ENCODE data around the gene HNRNPH1.

Gene HNRNPH1

DNA sequence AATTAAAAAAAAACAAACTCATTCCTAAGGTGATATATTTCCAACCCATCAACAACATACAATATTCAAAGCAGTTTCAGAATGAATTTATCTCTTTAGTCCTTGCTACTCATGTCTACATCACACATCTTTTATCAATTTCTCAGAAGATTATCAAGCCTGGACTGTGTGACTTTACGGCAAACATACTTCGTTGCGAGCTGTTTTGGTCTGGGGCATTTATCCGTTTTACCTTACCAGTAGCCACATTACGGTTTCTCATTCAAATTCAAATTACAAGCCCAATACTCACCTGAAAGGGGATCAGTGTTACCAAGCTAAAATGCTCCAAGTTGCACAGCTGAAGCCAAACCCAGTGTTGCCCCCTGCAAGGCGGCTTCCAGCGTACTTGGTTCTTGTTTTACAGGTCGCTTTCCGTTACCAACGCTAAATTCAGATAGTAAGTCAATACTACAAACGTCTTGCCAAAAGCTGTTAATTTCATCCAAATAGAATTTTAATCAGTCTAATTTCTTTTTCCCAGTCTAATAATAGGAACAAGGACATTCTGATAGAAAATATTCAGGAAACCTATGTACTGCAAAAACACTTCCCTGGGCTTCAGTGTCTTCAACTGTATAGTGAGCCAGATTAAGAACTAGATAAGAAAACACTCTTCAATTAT is 1.8 kb downstream of the HNRNPH1 start:
- DNase-seq, result no peak

GRCh38 chr5:179620703-179621350 is 2.6 kb downstream of the HNRNPH1 start:
- no peak for DNase-seq

GRCh38 chr5:179620293-179620692 is 3.2 kb downstream of the HNRNPH1 start:
- DNase-seq, result no peak

DNA sequence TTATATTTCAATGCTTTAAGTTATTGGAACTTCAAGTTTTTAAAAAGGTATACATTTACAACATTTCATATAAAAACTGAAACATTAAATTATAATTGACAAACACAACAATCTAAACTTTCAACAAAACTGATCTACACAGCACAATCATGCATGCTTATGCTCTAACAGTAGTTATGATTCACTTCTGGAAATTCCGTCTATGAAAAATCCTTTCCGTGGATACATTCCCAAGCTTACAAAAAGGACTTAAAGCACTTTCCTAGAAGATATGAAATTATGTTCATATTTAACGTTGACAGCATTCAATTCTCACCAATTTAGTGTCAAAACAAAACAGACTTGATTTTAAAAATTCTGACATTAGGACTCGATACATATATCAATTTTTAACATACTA is 3.7 kb downstream of the HNRNPH1 start:
- DNase-seq, result no peak

GRCh38 chr5:179618923-179619554 is 4.4 kb downstream of the HNRNPH1 start:
- DNase-seq, result no peak

DNA sequence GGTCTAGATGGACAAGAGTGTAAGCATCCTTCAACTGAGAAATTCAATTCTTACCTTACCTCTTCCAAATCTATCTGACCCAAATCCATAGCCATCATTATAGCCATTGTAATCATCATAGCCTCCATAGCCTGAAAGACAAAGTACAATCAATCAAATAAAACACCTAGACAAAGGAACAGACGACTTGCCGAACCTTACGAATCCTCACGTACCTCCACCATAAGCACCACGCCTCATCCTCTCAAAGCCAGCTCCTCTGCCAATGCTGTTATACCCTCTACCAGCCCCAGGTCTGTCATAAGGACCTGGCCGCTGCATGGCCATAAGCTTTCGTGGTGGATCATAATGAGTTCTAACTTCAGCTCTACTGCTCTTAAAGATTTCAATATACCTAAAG is 5.5 kb downstream of the HNRNPH1 start:
- DNase-seq, result no peak

GRCh38 chr5:179616002-179616594 is 7.4 kb downstream of the HNRNPH1 start:
- no peak for DNase-seq

- DNase-seq, result no peak
These were observed 8.3 kb downstream of the HNRNPH1 start for GRCh38 chr5:179615203-179615602.

DNA sequence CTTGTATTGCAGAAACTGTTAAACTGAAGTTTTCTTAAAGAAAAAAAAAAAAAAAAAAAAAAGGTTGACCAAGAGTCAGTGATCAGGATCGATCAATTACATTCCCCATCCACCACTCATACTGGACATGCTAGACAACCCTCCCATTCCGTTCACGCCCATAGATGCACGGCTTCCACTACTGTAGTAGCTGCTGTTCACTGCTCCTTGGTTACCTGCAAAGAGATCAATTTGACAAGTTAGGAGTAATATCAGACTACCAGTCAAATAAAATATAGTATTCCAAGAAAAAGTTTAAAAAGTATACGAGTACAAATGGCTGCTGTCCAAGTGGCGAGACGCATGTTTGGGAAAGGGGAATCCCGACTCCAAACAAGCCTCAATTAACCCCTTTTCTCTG is 8.7 kb downstream of the HNRNPH1 start:
- no peak for DNase-seq

GRCh38 chr5:179613460-179614071 is 9.9 kb downstream of the HNRNPH1 start:
- DNase-seq, result no peak

DNA sequence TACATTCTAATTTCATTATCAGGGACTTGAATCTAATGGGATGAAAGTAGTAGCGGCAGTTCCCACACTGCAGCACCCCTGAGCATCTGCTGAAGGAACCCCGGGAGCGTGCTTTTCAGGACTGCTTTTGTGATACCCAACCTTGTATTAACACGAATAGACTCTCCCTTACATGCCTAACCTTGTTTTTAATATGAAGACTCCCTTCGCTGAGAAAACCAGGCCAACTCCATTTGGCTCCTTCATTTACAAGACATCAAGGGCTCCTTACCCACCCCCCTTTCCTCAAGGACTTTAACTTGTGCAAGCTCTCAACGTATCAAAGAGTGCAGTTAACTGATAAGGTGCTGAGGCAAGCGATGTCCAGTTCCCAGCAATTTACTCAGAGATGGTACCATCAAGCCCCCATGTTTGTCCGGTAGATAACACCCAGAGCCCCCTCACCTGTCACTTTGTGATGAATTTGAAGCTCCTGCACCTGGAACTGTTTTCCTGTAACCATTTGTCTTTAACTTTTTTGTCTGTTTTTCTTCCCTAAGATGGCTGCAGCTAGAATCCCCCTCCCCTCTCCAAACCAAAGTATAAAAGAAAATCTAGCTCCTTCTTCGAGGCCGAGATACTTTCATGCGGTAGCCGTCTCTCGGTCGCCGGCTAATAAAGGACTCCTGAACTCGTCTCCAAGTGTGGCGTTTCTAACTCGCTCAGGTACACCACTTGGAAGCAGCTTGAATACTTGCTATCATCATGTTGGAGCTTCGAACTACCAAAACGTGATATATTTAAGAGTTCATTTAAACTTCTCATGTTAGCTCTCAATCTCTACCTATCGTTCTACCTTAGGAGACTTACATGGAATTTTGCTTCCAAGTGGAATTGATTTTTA is 10.7 kb downstream of the HNRNPH1 start:
- DNase-seq, result no peak

- DNase-seq, result no peak
These were observed 12.6 kb downstream of the HNRNPH1 start for GRCh38 chr5:179610903-179611265.

DNA sequence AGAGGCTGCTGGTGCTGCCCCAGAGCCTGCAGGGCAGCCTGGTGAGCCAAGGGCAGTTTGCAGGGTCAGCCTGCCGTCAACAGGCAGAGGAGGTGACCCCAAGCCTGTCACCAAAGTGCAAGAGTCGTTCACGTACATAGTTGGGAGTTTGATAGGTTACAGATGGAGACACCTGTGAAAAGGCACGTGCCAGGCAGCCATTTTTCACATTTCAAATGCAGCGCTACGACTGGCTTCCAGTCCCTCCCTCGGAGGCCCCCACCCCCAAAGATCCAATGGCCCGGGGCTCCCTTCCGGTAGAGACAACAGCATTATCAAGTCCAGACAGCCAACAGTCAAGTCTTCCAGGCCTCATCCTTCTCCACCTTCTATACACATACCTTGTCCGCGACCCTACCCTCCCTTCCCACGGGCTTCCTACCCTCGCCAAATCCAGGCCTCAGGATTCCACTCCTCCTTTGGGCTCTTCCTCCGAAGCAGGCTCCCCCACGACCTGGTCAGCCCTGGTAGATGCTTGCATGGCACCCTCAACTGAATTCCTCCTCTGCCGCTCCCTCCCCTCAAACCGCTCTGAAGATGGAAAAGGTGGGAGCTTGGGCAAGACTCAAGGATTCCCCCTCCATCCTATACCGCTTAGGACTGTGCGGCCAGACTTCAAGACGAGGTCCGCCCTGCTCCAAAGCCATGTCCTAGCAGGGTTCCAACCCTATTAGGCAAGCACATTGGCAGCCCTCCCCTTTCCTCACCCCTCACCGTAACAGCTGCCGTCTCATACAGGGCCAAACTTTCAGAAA is 13.2 kb downstream of the HNRNPH1 start:
- no peak for DNase-seq

DNA sequence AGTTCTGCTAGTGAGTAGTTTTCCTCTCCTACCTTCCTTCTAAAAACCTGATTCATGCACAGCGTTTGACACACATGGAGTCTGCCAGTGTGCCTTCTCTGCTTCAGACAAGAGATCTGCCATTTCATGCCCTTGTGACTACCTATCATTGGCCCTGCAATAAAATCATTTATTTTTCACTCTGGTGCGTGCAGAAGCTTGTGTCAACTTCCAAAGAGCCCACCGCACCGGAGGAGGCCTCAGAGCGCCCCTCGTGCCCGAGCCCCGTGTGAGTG is 13.7 kb downstream of the HNRNPH1 start:
- no peak for DNase-seq

- DNase-seq, result no peak
These were observed 15.3 kb downstream of the HNRNPH1 start for GRCh38 chr5:179608131-179608581.

DNA sequence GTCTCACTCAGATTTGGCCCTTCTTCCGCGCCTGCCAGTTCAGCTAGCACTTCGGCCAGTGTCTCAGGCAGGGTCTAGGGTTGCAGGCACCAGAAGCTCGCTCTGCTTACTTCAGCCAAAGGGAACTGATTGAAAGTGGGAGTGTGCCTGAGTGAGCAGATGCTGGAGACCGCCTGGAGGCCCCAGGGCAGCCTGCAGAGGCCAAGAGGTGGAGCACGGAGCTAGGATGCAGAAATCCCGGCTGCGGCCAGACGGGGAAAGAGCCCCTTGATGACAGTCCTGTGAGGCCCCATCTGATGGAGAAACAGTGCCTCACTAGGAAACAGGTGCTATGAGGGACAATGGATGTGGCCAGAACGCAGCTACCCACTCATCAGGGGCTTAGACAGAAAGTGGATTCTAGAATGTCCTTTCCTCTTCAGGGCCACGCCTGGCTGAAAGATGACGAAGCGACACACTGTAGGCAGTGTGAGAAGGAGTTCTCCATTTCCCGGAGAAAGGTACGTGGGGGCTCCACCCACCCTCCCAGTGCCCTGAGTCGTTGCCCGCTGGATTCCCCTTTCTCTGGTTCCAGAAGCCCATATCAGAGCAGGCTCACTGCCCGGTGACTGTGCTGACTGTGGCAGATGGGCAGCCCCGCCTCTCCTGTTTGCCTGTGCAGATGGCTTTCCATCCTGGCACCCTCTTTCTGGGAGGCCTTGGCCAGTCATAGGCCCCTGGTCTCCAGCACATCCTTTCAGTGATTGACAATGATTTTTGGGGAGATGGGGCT is 16.1 kb downstream of the HNRNPH1 start:
- no peak for DNase-seq

- no peak for DNase-seq
These were observed 16.6 kb downstream of the HNRNPH1 start for GRCh38 chr5:179606910-179607159.

- DNase-seq, result no peak
These were observed 17.2 kb downstream of the HNRNPH1 start for GRCh38 chr5:179606071-179606909.

GRCh38 chr5:179605026-179605833 is 18.2 kb downstream of the HNRNPH1 start:
- DNase-seq, result no peak

DNA sequence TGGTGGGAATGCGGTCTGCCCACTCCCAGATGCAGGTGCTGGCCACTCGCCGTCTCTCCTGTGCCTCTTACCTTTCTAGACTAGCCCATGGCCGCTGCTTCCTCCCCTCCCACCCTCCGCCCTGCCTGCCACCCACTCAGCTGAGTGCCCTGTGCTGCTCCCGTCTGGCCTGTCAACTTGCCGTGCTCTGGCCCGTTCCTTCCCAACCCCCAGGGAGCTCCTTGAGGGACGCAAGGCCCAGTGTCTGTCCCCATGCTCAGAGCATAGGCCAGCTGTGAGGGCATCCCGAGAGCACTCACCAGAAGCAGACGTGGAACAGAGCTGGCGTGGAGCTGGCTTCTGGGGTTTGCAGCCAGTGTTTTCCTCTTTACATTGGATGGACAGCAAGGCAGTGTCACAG is 20.2 kb downstream of the HNRNPH1 start:
- no peak for DNase-seq
